Endodermal cell (in vitro differentiated cells): ENCODE data around the gene BUB1B. TPM values are rescaled to one million over a fixed set of nuclear protein-coding genes. Genes with fewer than 3 reads are reported as not detected.

Experiments used
- DNase-seq: peaks from one replicate; pipeline ENCODE4 v3.0.0-alpha.2; 2017
- H3K27ac ChIP-seq: 2 replicates; pipeline ENCODE4 v1.5.1; 2013; ENCODE audit warnings: mild to moderate bottlenecking, low read depth, low read length, moderate library complexity
- H3K27me3 ChIP-seq: 2 replicates; pipeline ENCODE4 v1.6.1; 2013; ENCODE audit warnings: mild to moderate bottlenecking, low read length, moderate library complexity; ENCODE audit not compliant: insufficient read depth, control insufficient read depth, poor library complexity, severe bottlenecking
- H3K36me3 ChIP-seq: 2 replicates; pipeline ENCODE4 v1.7.0; 2013; ENCODE audit warnings: mild to moderate bottlenecking, low read length, moderate library complexity; ENCODE audit not compliant: control insufficient read depth, insufficient read depth
- H3K4me1 ChIP-seq: one replicate; pipeline ENCODE4 v1.7.0; 2013; ENCODE audit warnings: low read length; ENCODE audit not compliant: control insufficient read depth, insufficient read depth
- H3K4me3 ChIP-seq: 2 replicates; pipeline ENCODE4 v1.5.1; 2013; ENCODE audit warnings: mild to moderate bottlenecking, low read length, moderate library complexity
- H3K9ac ChIP-seq: 2 replicates; pipeline ENCODE4 v1.6.1; 2013; ENCODE audit warnings: mild to moderate bottlenecking, low read length, moderate library complexity; ENCODE audit not compliant: poor library complexity, severe bottlenecking; ENCODE audit errors: extremely low read depth
- H3K9me3 ChIP-seq: 2 replicates; pipeline ENCODE4 v1.6.1; 2013; ENCODE audit warnings: mild to moderate bottlenecking, low read length, moderate library complexity; ENCODE audit not compliant: control insufficient read depth
- H3K27ac Mint-ChIP-seq: 2 replicates; pipeline ENCODE4 v1.8.0; 2020; ENCODE audit warnings: mixed read lengths
- H3K27me3 Mint-ChIP-seq: 2 replicates; pipeline ENCODE4 v1.8.0; 2021; ENCODE audit warnings: mild to moderate bottlenecking, mixed read lengths; ENCODE audit not compliant: insufficient read depth
- H3K36me3 Mint-ChIP-seq: 2 replicates; pipeline ENCODE4 v1.8.0; 2020; ENCODE audit warnings: low read depth, mixed read lengths
- H3K4me1 Mint-ChIP-seq: 2 replicates; pipeline ENCODE4 v1.8.0; 2020; ENCODE audit warnings: mixed read lengths
- H3K4me3 Mint-ChIP-seq: 2 replicates; pipeline ENCODE4 v1.8.0; 2020; ENCODE audit warnings: mild to moderate bottlenecking, moderate library complexity, mixed read lengths
- H3K9me3 Mint-ChIP-seq: 2 replicates; pipeline ENCODE4 v1.8.0; 2020; ENCODE audit warnings: mild to moderate bottlenecking, mixed read lengths
- WGBS, 2 experiments: methylation state at CpG; one replicate each; pipeline versions ENCODE4 v1.1.5 to v1.1.7; 2013; ENCODE audit warnings: missing lambda C conversion rate in 2 of 2, mixed read lengths in 1 of 2; ENCODE audit not compliant: insufficient coverage in 1 of 2, insufficient read length in 1 of 2; 5-methylcytosine and 5-hydroxymethylcytosine counted together
- total RNA-seq, 2 donors: library from RNA; stranded (reverse); fragmentation: NEBNext Ultra II Directional in 1 of 2; extraction: Animal tissue kit (Norgen Biotek cat#: 25700) in 1 of 2; gene quantifications; 2 replicates in 1 of 2; 3 replicates in 1 of 2; pipeline ENCODE4 v1.2.1, GENCODE V29; 2021
- TF ChIP-seq, protein P1 (sequence below): fragments of 200-600 bp; sonication (generic); conservative IDR thresholded peaks from 2 replicates; pipeline ENCODE4 v1.5.0; 2021; ENCODE audit warnings: antibody characterized with exemption, mild to moderate bottlenecking

BUB1B gene
- total RNA-seq, 2 donors from 2014 or later = 58.6 to 108 TPM

DNA sequence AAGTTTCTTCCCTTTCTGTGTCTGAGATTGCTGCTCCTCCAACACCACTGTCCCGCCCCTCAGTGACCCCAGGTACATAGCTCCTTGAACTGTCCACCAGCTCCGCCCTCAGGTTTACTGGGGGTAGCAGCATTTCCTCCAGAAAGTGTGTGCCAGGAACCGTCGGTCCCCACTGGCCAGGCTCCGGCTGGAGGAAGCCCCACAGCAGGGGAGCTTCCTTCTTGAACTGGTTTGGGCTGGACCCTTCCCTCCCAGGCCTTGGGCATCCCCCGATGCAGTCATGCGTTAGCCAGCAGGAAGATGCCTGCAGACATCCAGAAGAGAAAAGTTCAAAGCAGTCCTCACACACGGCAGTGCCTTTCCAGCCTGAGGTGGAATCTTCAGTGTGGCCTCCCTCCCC, 97.7 kb downstream of the BUB1B start:
- peaks cover 3% of the 10 kb centered on the region for H3K4me1 Mint-ChIP-seq
- no peaks in the 10 kb centered on the region for H3K36me3 Mint-ChIP-seq
- Histone ChIP-seq H3K27me3 (peaks cover 21% of the 10 kb centered on the region), H3K4me3 (no peak overlapping the region), H3K36me3 (no peaks in the 10 kb centered on the region), H3K9ac (no peak overlapping the region), H3K27ac (no peak overlapping the region), H3K9me3 (no peaks in the 10 kb centered on the region), H3K4me1 (no peaks in the 10 kb centered on the region)
- 51 to 71% methylated on average over 7 to 8 of the region's 8 CpGs for WGBS, 2 experiments
- no peak overlapping the region for H3K27ac Mint-ChIP-seq
- DNase-seq = no peak
- no peaks in the 10 kb centered on the region for H3K9me3 Mint-ChIP-seq
- H3K27me3 Mint-ChIP-seq = peaks cover 12% of the 10 kb centered on the region
- TF ChIP-seq, protein P1, sequence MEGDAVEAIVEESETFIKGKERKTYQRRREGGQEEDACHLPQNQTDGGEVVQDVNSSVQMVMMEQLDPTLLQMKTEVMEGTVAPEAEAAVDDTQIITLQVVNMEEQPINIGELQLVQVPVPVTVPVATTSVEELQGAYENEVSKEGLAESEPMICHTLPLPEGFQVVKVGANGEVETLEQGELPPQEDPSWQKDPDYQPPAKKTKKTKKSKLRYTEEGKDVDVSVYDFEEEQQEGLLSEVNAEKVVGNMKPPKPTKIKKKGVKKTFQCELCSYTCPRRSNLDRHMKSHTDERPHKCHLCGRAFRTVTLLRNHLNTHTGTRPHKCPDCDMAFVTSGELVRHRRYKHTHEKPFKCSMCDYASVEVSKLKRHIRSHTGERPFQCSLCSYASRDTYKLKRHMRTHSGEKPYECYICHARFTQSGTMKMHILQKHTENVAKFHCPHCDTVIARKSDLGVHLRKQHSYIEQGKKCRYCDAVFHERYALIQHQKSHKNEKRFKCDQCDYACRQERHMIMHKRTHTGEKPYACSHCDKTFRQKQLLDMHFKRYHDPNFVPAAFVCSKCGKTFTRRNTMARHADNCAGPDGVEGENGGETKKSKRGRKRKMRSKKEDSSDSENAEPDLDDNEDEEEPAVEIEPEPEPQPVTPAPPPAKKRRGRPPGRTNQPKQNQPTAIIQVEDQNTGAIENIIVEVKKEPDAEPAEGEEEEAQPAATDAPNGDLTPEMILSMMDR = no peak
- H3K4me3 Mint-ChIP-seq = no peak overlapping the region

DNA sequence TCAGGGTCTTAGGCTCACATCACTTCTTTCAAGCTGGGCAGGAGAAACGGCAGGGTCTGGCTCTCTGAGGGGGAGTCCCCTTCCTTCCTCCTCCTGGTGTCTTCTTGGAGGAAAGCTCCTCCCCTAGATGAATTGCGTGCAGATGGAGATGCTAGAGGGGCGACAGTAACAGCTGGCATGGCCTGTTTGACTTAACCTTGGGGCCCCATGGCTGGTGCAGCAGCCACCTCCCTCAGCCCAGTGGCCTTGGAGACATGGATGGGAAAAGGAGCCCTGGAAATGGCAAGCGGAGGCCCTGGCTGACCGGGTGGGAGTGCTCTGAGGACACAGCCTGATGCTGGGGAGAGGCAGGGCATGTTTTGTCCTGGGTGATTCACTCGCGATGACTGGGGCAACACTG, 98.2 kb downstream of the BUB1B start:
- Histone ChIP-seq H3K27me3 (peaks cover 16% of the 10 kb centered on the region), H3K9ac (no peak overlapping the region), H3K36me3 (no peaks in the 10 kb centered on the region), H3K9me3 (no peaks in the 10 kb centered on the region), H3K4me3 (no peak overlapping the region), H3K27ac (no peak overlapping the region), H3K4me1 (no peaks in the 10 kb centered on the region)
- TF ChIP-seq, protein P1 = no peak
- no peak overlapping the region for H3K4me3 Mint-ChIP-seq
- no peak for DNase-seq
- H3K27ac Mint-ChIP-seq = no peak overlapping the region
- peaks cover 7% of the 10 kb centered on the region for H3K27me3 Mint-ChIP-seq
- 84 to 85% methylated on average over 5 to 7 of the region's 7 CpGs for WGBS, 2 experiments
- H3K9me3 Mint-ChIP-seq = no peaks in the 10 kb centered on the region
- no peaks in the 10 kb centered on the region for H3K36me3 Mint-ChIP-seq
- no peaks in the 10 kb centered on the region for H3K4me1 Mint-ChIP-seq

- Histone ChIP-seq H3K27me3 (no peaks in the 10 kb centered on the region), H3K4me1 (peaks cover 3% of the 10 kb centered on the region), H3K9me3 (no peaks in the 10 kb centered on the region), H3K4me3 (no peak overlapping the region), H3K36me3 (no peaks in the 10 kb centered on the region), H3K9ac (no peak overlapping the region), H3K27ac (no peak overlapping the region)
- DNase-seq = no peak
- no peak overlapping the region for H3K4me3 Mint-ChIP-seq
- peaks cover 13% of the 10 kb centered on the region for H3K4me1 Mint-ChIP-seq
- TF ChIP-seq, protein P1 = no peak
- no peaks in the 10 kb centered on the region for H3K9me3 Mint-ChIP-seq
- no peak overlapping the region for H3K27ac Mint-ChIP-seq
- no peaks in the 10 kb centered on the region for H3K36me3 Mint-ChIP-seq
- WGBS, 2 experiments = 90 to 94% methylated on average over 10 to 12 of the region's 12 CpGs
- H3K27me3 Mint-ChIP-seq = no peaks in the 10 kb centered on the region
Measured at GRCh38 chr15:40263024-40263754, 102.3 kb downstream of the BUB1B start.
